ENCODE data around the gene MLH3. TPM values are rescaled to one million over a fixed set of nuclear protein-coding genes. Genes with fewer than 3 reads are reported as not detected.

Gene MLH3
- total RNA-seq, 1 donor from 2014 or later, result 20.2 TPM

GRCh38 chr14:74978416-74978947, 72.8 kb downstream of the MLH3 start:
- ATAC-seq (no peak), DNase-seq (ENCODE audit: missing footprints) (no peak)
- intact Hi-C loops (cut with DNase I), result no loop called here

DNA sequence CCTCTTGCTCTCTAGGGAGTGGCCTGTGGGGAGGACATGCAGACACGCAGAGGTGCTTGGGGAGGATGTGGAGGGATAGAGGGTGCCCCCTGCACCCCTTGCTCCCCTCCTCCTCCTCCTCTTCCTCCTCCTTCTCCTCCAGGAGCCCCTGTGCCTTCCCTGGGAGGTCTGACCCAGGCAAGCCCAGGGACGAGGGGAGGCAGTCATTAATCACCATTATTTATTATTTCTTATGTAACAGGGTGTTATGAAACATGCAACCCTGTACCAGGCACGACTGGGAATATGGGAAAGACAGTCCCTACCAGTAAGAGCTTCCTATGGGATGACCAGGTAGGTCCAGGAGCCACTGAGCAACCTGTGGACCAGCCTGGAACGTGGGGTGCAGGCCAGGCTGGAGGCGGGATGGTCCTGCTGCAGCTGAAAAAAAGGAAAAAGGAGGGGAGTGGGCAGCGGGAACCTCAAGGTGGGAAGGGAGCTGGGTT, 73.3 kb downstream of the MLH3 start:
- intact Hi-C loops (cut with DNase I), result no loop called here
- ATAC-seq, result no peak
- DNase-seq (ENCODE audit: missing footprints), result no peak

DNA sequence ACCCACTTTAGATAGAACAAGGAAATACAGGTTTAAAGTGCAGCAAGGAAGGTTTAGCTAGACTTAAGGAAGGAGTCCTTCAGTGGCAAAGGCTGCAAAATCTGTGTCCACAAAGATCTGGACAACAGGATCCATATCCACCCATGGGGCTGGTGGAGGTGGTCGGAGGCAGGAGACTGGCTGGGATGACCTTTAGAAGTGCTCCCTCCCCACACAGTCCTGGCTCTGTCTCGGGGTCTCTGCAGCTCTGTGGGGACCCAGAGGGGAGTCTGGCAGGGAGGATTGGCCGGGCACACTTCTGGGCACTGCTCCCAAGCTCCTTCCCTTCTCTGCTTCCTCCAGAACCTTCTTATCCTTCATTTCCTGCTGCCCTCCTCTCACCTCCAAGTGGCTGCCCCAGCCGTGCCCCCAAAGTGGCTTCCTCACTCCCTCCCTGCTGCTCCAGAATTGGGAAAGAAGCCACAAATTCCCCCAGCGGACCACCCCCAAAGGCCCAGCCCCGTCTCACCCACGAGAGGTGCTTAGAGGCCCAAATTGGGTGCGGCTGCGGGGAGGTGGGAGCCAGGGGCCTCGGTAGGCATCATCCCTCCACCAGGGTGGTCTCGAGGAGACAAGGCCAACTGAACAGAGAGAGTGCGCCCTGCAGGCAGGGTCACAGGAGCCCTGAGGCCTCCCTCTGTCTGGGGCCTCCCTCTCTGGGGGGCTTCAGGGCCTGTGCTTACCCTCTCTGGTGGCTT, 73.9 kb downstream of the MLH3 start:
- ATAC-seq, result no peak
- intact Hi-C loops (cut with DNase I), result no loop called here
- no peak for DNase-seq (ENCODE audit: missing footprints)

DNA sequence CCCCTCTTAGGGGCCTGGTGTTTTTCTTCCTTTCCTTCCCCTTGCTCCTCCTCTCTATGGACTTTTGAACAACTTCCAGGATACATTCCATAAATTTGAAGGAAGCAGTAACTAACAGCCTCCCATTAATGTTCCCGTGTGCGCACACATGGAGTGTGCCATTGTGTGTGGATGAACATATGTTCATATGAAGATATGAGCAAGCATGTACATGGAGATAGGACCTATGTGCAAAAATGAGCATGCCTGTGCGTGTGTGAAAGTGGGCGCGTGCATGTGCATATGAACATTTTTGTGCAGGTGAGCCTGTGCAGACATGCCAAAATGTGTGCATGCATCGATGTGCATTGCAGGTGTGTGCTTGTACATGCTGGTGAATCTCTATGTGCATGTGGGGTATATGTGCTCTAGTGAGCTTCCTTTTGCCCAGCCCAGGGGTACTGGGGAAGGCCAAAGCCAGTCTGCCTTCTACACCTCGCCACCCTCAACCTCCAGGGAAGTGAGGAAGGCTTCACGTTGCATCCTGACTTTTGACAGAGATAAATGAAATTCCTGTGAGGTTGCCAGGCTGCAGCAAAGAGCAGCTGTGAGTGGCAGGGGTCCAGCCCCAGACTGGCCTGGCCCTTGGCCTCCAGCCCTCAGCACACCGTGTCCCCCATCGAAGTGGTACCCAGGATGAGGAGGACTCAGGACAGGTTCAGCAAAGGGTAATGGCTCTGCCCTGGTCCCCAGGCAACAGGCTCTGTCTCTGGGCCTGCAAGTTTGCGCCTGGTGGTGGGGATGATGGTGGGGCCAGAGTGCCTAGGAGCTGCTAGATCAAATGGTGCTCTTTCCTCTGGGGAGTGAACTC, 74.8 kb downstream of the MLH3 start:
- intact Hi-C loops (cut with DNase I), result no loop called here
- ATAC-seq (no peak), DNase-seq (ENCODE audit: missing footprints) (no peak)

GRCh38 chr14:74975059-74975810, 76.0 kb downstream of the MLH3 start:
- intact Hi-C loops (cut with DNase I), result no loop called here
- ATAC-seq, result peak; percentile 82
- DNase-seq (ENCODE audit: missing footprints), result peak; percentile 95

- ATAC-seq, result peak; percentile 75
- DNase-seq (ENCODE audit: missing footprints), result peak; percentile 78
- intact Hi-C loops (cut with DNase I), result no loop called here
Observed at GRCh38 chr14:74974364-74975058, 76.8 kb downstream of the MLH3 start.

DNA sequence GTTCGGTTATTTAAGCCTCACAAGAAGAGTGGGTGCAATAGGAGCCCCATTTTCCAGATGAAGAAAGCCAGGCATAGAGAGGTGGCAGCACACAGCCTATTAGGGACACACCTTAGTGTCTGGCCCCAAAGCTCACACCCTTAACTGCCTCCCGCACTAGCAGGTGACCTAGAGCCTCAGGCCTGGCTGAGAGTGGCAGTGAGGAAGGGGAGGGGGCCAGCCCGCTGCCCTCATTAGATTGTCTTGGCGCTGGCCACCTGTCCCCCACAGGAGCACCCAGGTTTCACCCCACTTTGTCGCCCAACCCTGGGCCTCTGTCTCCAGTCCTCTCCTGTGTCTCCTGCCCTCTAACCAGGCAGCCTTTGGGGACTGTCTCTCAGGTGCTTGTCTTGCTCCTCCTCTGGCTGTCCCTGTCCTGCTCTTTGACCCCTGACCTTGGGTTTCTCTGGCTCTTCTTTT, 77.3 kb downstream of the MLH3 start:
- ATAC-seq (no peak), DNase-seq (ENCODE audit: missing footprints) (no peak)
- intact Hi-C loops (cut with DNase I), result no loop called here

DNA sequence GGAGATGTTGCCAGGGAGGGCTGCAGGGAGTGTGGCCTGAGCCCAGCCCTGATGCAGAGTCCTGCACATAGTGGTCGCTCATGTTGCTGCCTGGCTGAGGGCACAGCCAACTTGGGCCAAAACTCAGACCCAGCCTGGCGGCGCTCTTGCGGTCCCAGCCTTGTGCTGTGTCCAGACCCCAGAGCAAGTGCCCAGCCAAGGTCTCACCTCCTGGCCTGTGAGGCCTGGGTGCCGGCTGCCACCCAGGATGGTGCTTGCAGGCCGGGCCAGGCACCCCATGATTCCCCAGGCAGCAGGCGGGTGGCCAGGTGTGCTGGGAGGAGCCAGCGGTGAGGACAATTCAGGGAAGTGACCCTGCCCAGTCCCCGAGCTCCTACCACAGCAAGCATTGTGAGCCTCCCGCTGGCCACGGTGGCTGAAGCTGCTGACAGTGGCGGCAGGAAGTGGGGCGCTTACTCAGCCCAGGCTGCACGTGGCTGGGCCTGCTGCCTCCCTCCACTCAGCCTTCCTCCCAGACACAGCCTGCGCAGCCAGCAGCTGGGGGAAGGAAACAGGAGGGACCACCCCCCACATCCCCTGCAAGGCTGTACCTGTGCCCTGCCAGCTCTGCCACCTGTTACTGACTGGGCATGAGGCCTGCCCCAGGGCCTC, 78.1 kb downstream of the MLH3 start:
- DNase-seq (ENCODE audit: missing footprints), result peak; percentile 87
- peak; percentile 24 for ATAC-seq
- intact Hi-C loops (cut with DNase I), result no loop called here

GRCh38 chr14:74968811-74969210, 82.5 kb downstream of the MLH3 start:
- no peak for DNase-seq (ENCODE audit: missing footprints)
- intact Hi-C loops (cut with DNase I), result no loop called here
- ATAC-seq, result no peak

GRCh38 chr14:74965486-74966153, 85.6 kb downstream of the MLH3 start:
- DNase-seq (ENCODE audit: missing footprints) (no peak), ATAC-seq (no peak)
- intact Hi-C loops (cut with DNase I), result no loop called here

DNA sequence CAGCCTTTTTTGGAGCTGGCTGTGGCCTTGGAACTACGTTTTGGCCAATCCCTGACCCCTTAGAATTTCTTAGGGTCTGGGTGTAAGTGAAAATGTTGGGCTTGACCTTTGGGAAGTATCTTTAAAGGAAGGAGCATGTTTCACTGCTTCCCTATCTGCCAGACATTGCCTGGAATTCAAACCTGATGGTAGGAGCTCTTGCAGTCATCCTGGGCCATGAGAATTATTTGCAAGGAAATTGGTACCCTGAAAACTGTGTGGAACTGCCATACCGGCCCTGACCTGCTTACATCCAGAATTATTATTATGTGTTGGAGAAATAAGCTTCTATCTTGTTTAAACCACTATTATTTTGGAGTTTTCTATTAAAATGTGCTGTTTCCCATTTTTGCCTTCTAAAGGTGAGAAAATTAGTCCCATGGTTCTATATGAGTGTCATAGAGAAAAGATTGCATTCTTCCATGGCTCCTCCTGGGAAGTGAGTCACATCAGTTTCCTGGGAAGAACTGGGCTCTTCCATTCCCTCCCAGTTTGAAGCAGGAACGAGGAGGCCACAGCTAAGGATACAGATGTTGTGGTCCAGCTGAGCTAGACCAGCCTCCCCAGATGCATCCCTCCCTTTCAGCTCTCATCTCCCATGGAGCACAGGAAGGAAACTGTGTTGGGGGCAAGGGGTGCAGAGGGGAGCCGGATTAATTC, 86.3 kb downstream of the MLH3 start:
- DNase-seq (ENCODE audit: missing footprints) (no peak), ATAC-seq (no peak)
- intact Hi-C loops (cut with DNase I), result no loop called here

Other genes starting within 250 kb of the MLH3 start
- gene PROX2, start 175.3 kb downstream of the MLH3 start, total RNA-seq, result not detected
- 213 TPM for gene DLST, start 169.6 kb downstream of the MLH3 start, total RNA-seq
- gene RPS6KL1, start 128.2 kb downstream of the MLH3 start, total RNA-seq, result 19.1 TPM
- 6.5 TPM for gene PGF, start 95.9 kb downstream of the MLH3 start, total RNA-seq
- 34.0 TPM for gene EIF2B2, start 48.5 kb downstream of the MLH3 start, total RNA-seq
- 11.7 TPM for gene ACYP1, start 12.6 kb upstream of the MLH3 start, total RNA-seq
- 11.4 TPM for gene ZC2HC1C, start 18.2 kb upstream of the MLH3 start, total RNA-seq
- gene NEK9, start 75.6 kb upstream of the MLH3 start, total RNA-seq, result 102 TPM
- gene TMED10, start 125.1 kb upstream of the MLH3 start, total RNA-seq, result 280 TPM
- gene FOS, start 227.4 kb upstream of the MLH3 start, total RNA-seq, result 9.5 TPM

Data from Right ventricle myocardium inferior (tissue), 1 donor.